GM21717 (cell line): ENCODE measurements around the gene ZFP42.
"Not testable (repeated sequence)": the region's sequence is repeated elsewhere in the genome, so short reads cannot be mapped to it uniquely, and the experiment has no call there.

ENCODE experiments used
- ATAC-seq: cut with Tn5 transposase; IDR thresholded peaks from one replicate; pipeline ENCODE4 v1.9.1; 2021; ENCODE audit warnings: mild to moderate bottlenecking, moderate library complexity; ENCODE audit not compliant: unreplicated experiment

The ZFP42 gene

GRCh38 chr4:187995322-187996207, at the start of gene ZFP42:
ZFP42 (plus strand) TSS chr4:187995771; CDS start chr4:188002808, 7,037 bp downstream.
- no peak for ATAC-seq

- ATAC-seq: no peak
Observed at GRCh38 chr4:187961171-187961570, 34.4 kb upstream of the ZFP42 start.

- no peak for ATAC-seq
Observed at GRCh38 chr4:187961961-187962360, 33.6 kb upstream of the ZFP42 start.

DNA sequence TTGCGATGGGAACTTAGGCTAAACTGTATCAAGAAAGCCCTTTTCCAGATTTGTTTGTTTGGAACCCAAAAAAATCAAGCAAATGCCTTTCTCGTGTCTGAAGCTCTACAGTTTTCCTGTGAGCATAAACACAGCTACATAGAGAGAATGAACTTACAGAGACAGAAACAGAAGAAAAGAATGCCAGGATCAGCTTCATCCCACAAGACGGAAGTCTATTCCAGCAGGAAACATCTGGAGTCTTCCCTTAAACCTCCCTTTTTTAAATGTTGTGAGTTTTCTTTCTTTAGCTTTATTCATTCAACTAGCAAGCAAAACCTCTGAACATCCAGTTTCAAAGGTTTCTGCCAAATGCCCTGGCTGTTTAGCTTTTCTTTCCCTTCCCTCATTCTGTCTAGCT, 32.6 kb upstream of the ZFP42 start:
- no peak for ATAC-seq

DNA sequence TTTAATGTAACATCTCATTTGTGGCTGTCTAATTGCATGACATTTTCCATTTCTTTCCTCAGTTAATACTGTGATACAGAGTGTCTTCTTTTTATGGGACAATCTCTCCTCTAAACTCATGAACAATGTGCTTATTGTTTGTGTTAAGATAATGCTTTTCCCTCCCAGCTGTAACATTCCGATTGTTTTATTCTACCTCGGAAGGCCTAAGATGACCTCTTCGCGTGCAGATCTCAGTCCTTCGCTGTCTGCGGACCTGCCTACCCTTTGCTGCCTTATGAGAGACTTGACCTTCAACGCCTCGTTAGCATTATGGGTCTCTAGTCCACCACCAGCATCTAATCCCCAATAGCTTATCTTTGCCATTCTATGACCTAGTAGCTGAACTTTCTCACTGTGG, 29.8 kb upstream of the ZFP42 start:
- no peak for ATAC-seq

DNA sequence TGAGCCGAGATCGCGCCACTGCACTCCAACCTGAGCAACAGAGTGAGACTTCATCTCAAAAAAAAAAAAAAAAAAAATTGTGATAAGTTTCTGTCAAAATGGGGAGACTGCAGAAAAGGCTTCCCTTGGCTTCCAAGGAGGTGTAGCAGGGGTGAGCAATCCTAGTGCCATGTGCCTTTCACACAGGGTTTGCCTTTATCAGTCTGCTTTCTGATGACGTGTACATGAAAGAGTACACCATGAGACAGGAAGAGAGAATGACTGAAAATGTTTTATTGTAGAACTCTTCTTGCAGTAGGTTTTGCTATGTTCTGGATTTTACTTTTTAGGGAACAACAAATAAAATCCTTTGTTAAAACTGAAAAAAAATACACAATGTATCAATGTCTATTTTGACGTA, 23.4 kb upstream of the ZFP42 start:
- ATAC-seq: no peak

GRCh38 chr4:187983746-187984145, 11.8 kb upstream of the ZFP42 start:
- no peak for ATAC-seq

- no peak for ATAC-seq
Observed at GRCh38 chr4:187992971-187993370, 2.6 kb upstream of the ZFP42 start.

- no peak for ATAC-seq
Observed at GRCh38 chr4:187993827-187994226, 1.7 kb upstream of the ZFP42 start.

DNA sequence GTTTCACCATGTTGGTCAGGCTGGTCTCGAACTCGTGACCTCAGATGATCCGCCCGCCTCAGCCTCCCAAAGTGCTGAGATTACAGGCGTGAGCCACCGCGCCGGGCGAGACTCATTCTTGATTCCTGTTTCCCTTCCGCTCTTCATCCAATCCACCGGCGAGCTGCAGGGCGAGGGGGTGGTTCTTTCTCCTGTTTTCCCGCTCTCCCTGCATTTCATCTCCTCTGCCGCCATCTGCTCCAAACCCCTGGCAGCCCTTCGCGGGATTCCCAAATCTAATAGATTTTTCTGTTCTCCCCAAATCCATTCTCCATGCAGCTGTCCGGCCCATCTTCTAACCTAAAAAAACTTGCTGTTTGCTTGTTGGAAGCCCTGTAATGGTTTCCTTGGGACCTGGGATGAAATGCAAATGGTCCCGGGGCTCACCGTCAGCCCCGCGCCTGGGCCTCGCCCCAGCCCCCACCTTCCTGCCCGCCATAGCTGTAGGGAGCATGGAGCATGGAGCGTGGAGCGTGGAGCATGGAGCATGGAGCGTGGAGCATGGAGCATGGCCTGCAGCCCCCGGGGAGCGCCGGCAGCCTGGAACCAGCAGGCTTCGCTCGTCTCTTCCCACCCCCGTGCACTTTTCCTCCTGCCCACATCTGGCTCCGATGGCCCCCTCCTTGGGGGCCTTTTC, 1.1 kb downstream of the ZFP42 start:
- ATAC-seq: no peak

DNA sequence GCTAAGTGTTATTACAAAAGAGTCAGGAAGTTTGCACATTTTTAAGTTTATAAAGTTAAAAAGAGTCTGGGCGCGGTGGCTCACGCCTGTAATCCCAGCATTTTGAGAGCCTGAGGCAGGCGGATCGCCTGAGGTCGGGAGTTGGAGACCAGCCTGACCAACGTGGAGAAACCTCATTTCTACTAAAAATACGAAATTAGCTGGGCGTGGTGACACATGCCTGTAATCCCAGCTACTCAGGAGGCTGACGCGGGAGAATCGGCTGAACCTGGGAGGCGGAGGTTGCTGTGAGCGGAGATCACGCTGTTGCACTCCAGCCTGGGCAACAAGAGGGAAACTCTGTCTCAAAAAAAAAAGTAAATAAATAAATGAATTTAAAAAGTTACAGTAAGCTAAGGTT, 2.4 kb downstream of the ZFP42 start:
- not testable (repeated sequence) for ATAC-seq

DNA sequence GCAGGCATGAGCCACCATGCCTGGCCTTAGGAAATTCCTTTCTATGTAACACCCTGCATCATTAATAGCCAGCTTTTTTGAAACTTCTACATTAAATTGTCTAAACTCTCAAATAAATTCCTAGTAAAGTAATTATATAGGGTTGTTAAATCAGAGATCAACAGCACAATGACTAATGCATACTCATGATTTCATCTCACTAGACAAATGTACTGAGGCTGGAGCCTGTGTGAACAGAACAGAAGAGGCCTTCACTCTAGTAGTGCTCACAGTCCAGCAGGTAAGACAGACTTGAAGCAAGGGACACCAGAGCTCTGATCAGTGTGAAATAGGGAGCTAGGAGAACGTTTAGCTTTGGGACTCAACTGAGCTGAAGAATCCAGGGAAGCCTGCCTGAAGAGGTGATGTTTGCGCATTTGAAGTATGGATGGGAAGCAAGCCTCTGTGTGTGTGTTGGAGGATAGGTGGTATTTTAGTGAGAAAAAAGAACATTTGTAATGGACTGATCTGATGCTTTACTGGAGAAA, 3.9 kb downstream of the ZFP42 start:
- ATAC-seq: no peak

- no peak for ATAC-seq
Observed at GRCh38 chr4:188002323-188002722, 6.8 kb downstream of the ZFP42 start.

DNA sequence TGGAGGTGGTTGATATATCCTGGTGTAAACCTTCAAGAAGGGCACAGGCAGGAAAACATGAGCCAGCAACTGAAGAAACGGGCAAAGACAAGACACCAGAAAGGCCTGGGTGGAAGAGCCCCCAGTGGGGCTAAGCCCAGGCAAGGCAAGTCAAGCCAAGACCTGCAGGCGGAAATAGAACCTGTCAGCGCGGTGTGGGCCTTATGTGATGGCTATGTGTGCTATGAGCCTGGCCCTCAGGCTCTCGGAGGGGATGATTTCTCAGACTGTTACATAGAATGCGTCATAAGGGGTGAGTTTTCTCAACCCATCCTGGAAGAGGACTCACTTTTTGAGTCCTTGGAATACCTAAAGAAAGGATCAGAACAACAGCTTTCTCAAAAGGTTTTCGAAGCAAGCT, 7.2 kb downstream of the ZFP42 start:
- no peak for ATAC-seq

- ATAC-seq: no peak
Observed at GRCh38 chr4:188005561-188005960, 10.0 kb downstream of the ZFP42 start.

DNA sequence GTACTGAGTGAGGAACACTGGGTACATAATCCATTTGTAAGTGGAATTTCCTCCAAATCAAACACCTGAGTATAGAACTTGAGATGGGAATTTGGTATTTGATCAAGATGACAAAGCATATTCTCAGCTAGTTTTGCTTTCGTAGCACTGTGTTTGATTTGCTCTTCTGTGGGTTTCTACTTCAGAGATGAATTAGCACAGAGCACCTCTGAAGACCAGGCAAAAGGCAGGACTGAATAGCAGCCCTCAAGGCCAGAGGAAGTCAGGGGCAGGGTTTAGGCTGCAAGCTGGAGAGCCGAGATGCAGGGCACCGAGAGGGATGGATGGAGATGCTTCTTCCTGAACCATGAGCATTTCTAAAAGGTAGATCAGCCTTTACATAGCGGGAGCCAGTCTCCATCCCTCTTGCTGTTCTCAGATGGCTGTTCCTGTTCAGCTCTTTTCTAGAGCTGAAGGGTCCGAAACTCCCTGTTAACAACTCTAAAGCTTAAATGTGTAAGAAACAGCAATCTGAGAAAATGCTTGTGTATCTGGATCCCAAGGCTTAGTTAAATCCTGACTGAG, 10.8 kb downstream of the ZFP42 start:
- ATAC-seq: no peak

- no peak for ATAC-seq
Observed at GRCh38 chr4:188008377-188008776, 12.8 kb downstream of the ZFP42 start.

DNA sequence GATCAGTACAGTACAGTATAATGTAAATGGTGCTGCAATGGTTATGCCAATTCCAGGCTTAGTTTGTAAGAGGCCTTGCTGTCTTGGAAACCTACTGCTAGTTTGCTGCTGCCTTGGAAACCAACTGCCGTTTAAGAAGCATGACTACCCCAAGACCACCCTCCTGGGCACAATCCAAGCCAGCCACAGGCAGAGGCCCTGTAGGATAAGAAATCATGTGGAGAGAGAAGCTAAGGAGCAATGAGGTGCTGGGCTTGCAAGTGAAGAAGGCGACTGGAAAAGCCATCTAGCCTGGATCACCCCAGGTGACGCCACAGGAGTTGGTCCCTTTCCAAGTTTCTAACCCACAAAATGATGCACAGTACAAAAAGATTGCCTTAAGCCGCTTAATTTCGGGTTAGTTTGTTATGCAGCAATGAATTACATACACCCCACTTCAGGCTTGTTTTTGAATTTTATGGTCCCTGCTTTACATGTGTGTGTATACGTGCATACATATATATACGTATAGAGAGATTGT, 16.9 kb downstream of the ZFP42 start:
- ATAC-seq: no peak

DNA sequence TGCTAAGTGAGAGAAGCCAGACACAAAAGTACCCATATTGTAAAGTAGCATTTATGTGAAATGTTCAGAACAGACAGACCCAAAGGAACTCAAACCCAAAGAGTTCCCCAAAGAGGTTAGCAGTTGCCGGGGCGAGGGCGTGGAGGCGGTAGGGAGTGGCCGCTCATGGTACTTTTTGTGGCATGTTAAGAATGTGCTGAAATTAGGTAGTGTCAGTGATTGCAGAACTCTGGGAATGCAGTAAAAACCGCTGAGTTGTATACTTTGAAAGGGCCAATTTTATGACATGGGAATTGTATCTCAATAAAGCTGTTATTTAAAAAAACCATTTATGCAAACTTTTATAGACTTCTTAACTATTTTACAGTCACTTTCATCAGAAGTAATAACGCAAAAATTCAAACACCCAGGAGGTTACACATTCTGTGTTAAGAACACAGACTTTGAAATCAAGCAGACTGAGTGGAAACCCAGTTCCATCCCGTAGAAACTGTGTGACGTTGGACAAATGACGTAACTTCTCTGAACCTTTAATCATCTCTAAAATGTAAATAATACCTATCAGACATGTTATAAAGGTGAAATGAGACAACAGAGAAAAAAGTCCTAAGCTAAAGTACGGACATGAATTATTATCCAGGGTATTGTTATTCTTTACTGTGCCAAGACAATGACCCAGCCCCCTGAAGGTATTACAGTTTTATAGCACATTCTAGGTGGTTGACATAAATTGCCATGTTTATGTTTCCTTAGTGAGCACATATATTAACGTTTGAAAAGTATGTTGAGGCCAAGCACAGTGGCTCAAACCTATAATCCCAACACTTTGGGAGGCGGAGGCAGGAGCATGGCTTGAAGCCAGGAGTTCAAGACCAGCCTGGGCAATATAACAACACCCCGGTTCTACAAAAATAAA, 19.7 kb downstream of the ZFP42 start:
- ATAC-seq: no peak

- no peak for ATAC-seq
Observed at GRCh38 chr4:188016754-188017153, 21.2 kb downstream of the ZFP42 start.
